SK-N-MC (cell line): Measurements from ENCODE around the gene YIPF5.

Source experiments
- EZH2 ChIP-seq: fragments of 200-600 bp; sonication (generic); IDR thresholded peaks from one replicate; pipeline ENCODE4 v1.6.1; 2017; ENCODE audit warnings: antibody characterized with exemption
- POLR2AphosphoS5 ChIP-seq: IDR thresholded peaks from 2 replicates; pipeline ENCODE4 v1.6.1; 2012; ENCODE audit warnings: mild to moderate bottlenecking, low read depth, low read length, borderline replicate concordance

DNA sequence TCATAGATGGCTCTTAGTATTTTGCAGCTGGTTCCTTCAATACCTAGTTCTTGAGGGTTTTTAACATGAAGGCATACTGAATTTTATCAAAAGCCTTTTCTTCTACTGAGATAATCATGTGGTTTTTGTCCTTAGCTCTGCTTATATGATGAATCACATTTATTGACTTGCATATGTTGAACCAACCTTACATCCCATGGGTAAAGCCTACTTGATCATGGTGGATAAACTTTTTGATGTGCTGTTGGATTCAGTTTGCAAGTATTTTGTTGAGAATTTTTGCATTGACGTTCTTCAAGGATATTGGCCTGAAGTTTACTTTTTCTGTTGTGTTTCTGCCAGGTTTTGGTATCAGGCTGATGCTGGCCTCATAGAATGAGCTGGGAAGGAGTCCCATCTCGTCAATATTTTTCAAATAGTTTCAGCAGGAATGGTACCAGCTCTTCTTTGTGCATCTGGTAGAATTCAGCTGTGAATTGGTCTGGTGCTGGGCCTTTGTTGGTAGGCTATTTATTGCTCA lies 49.7 kb downstream of the YIPF5 start:
- TF ChIP-seq POLR2AphosphoS5: no peak
- no peak for TF ChIP-seq EZH2
